HEK293T (cell line): ENCODE data around the gene HMCES.
"Not testable (repeated sequence)": the region's sequence is repeated elsewhere in the genome, so short reads cannot be mapped to it uniquely, and the experiment has no call there.

ENCODE experiments used
- ARNT ChIP-seq: fragments of 450-650 bp; IDR thresholded peaks from 2 replicates; pipeline ENCODE4 v1.6.1; 2017; ENCODE audit warnings: mild to moderate bottlenecking
- BHLHE40 ChIP-seq: fragments of 450-650 bp; IDR thresholded peaks from 2 replicates; pipeline ENCODE4 v1.6.1; 2016; ENCODE audit warnings: mild to moderate bottlenecking, moderate library complexity, borderline replicate concordance
- FOXA1 ChIP-seq: fragments of 450-650 bp; IDR thresholded peaks from 2 replicates; pipeline ENCODE4 v1.6.1; 2016; ENCODE audit warnings: mild to moderate bottlenecking
- FOXK2 ChIP-seq: fragments of 450-650 bp; IDR thresholded peaks from 2 replicates; pipeline ENCODE4 v1.6.1; 2016; ENCODE audit warnings: mild to moderate bottlenecking
- HDGF ChIP-seq: fragments of 450-650 bp; IDR thresholded peaks from 2 replicates; pipeline ENCODE4 v1.6.1; 2017; ENCODE audit warnings: antibody characterized with exemption, borderline replicate concordance
- L3MBTL2 ChIP-seq: fragments of 450-650 bp; conservative IDR thresholded peaks from 2 replicates; pipeline ENCODE4 v1.6.1; 2016; ENCODE audit warnings: mild to moderate bottlenecking
- LEF1 ChIP-seq: fragments of 450-650 bp; IDR thresholded peaks from 2 replicates; pipeline ENCODE4 v1.6.1; 2017; ENCODE audit warnings: mild to moderate bottlenecking, borderline replicate concordance
- PKNOX1 ChIP-seq: fragments of 450-650 bp; IDR thresholded peaks from 2 replicates; pipeline ENCODE4 v1.6.1; 2016
- SP1 ChIP-seq: fragments of 450-650 bp; IDR thresholded peaks from 2 replicates; pipeline ENCODE4 v1.6.1; 2017
- SUZ12 ChIP-seq: fragments of 450-650 bp; IDR thresholded peaks from 2 replicates; pipeline ENCODE4 v1.6.1; 2016; ENCODE audit warnings: mild to moderate bottlenecking
- TARDBP ChIP-seq: fragments of 450-650 bp; IDR thresholded peaks from 2 replicates; pipeline ENCODE4 v1.6.1; 2016
- ZNF384 ChIP-seq: fragments of 450-650 bp; IDR thresholded peaks from 2 replicates; pipeline ENCODE4 v1.6.1; 2016

- not testable (repeated sequence) for TF ChIP-seq BHLHE40, L3MBTL2, PKNOX1, FOXA1, ZNF384, ARNT, FOXK2, HDGF, SUZ12, SP1, TARDBP, LEF1
Measured at GRCh38 chr3:129264994-129265393, 13.7 kb upstream of the HMCES start.
